ENCODE results near the gene CCDC60.
"Not testable (repeated sequence)": the region's sequence is repeated elsewhere in the genome, so short reads cannot be mapped to it uniquely, and the experiment has no call there.

CCDC60 gene

GRCh38 chr12:119341020-119341419 is 6.5 kb downstream of the CCDC60 start:
- DNase-seq: no peak

- no peak for DNase-seq
These were observed 7.5 kb downstream of the CCDC60 start for GRCh38 chr12:119341988-119342387.

- DNase-seq: no peak
These were observed 8.6 kb downstream of the CCDC60 start for GRCh38 chr12:119343130-119343529.

GRCh38 chr12:119354172-119354571 is 19.6 kb downstream of the CCDC60 start:
- DNase-seq: no peak

- not testable (repeated sequence) for DNase-seq
These were observed 25.8 kb downstream of the CCDC60 start for GRCh38 chr12:119360366-119360765.

GRCh38 chr12:119363037-119363436 is 28.5 kb downstream of the CCDC60 start:
- no peak for DNase-seq

- DNase-seq: no peak
These were observed 29.0 kb downstream of the CCDC60 start for GRCh38 chr12:119363490-119363889.

- no peak for DNase-seq
These were observed 30.9 kb downstream of the CCDC60 start for GRCh38 chr12:119365451-119365850.

- DNase-seq: no peak
These were observed 31.5 kb downstream of the CCDC60 start for GRCh38 chr12:119366007-119366406.

- DNase-seq: no peak
These were observed 34.6 kb downstream of the CCDC60 start for GRCh38 chr12:119369161-119369560.

- DNase-seq: no peak
These were observed 35.5 kb downstream of the CCDC60 start for GRCh38 chr12:119369907-119370546.

GRCh38 chr12:119372540-119372939 is 38.0 kb downstream of the CCDC60 start:
- no peak for DNase-seq

- no peak for DNase-seq
These were observed 38.5 kb downstream of the CCDC60 start for GRCh38 chr12:119373001-119373400.

- DNase-seq: no peak
These were observed 39.1 kb downstream of the CCDC60 start for GRCh38 chr12:119373666-119374065.

- DNase-seq: no peak
These were observed 40.1 kb downstream of the CCDC60 start for GRCh38 chr12:119374635-119375034.

- DNase-seq: no peak
These were observed 40.8 kb downstream of the CCDC60 start for GRCh38 chr12:119375075-119375882.

GRCh38 chr12:119375883-119376190 is 41.3 kb downstream of the CCDC60 start:
- no peak for DNase-seq

GRCh38 chr12:119378903-119379302 is 44.4 kb downstream of the CCDC60 start:
- DNase-seq: no peak

GRCh38 chr12:119381471-119382235 is 47.1 kb downstream of the CCDC60 start:
- no peak for DNase-seq

GRCh38 chr12:119383206-119383605 is 48.7 kb downstream of the CCDC60 start:
- DNase-seq: no peak

GRCh38 chr12:119384340-119384739 is 49.8 kb downstream of the CCDC60 start:
- DNase-seq: no peak

GRCh38 chr12:119385659-119386058 is 51.1 kb downstream of the CCDC60 start:
- DNase-seq: no peak

GRCh38 chr12:119389687-119390086 is 55.2 kb downstream of the CCDC60 start:
- DNase-seq: no peak

GRCh38 chr12:119391673-119392072 is 57.1 kb downstream of the CCDC60 start:
- DNase-seq: peak; percentile 36

Measured in NCI-H524 treated with DMSO at 0.1 percent for 48 hours (cell line).